K562 (cell line): ENCODE measurements around the gene CAMK2A. TPM values are rescaled to one million over a fixed set of nuclear protein-coding genes. Genes with fewer than 3 reads are reported as not detected.

Experiments
- ATAC-seq: fragments of 200-7000 bp; cut with Tn5 transposase; 3 replicates; pipeline ENCODE4 v1.9.1; 2020; ENCODE audit warnings: moderate library complexity
- BruUV-seq: library from RNA; stranded (reverse); fragments of 400-500 nt; replicated peaks from 2 replicates; lab custom pipeline; 2021; lab: Mats Ljungman, UMichigan
- CTCF ChIA-PET: fragments of 300-600 bp; formaldehyde crosslinking; extraction: SDS; loops from one replicate; lab custom pipeline; 2021; ENCODE audit warnings: low intra/inter-chr PET ratio; lab: Yijun Ruan, JAX
- POLR2A ChIA-PET: fragments of 300-600, 350-650 bp; sonication (Branson Sonifier 250); formaldehyde crosslinking; extraction: SDS; loops from one replicate; lab custom pipeline; 2021; ENCODE audit warnings: antibody characterized with exemption, inconsistent platforms; lab: Yijun Ruan, JAX
- DNase-seq, 4 experiments: peaks; one replicate each; pipeline versions ENCODE4 v3.0.0 to v3.0.0-alpha.2; 2011 to 2018; ENCODE audit warnings: low spot score in 3 of 4, mixed read lengths in 3 of 4; ENCODE audit errors: extremely low read depth in 1 of 4
- FAIRE-seq: peaks from 2 replicates; lab custom pipeline; 2011; peaks lifted over from hg19 to GRCh38; lab: Jason Lieb, UNC
- H2AFZ ChIP-seq: 2 replicates; pipeline ENCODE4 v1.6.0; 2011; ENCODE audit warnings: low read depth, low read length, control low read depth, inconsistent platforms
- H3K27ac ChIP-seq: fragments of 200-600 bp; 3 replicates; pipeline ENCODE4 v1.8.0; 2011; ENCODE audit warnings: low read depth, mild to moderate bottlenecking, control low read depth, inconsistent platforms, low read length, moderate library complexity, mixed read lengths; ENCODE audit errors: extremely low read depth
- H3K27me3 ChIP-seq, 2 experiments: fragments of 300-600 bp in 1 of 2; 2 replicates in 1 of 2; 3 replicates in 1 of 2; pipeline versions ENCODE4 v1.6.0 to v1.8.0; 2011; ENCODE audit warnings: inconsistent platforms in 2 of 2, low read length in 2 of 2, mild to moderate bottlenecking in 1 of 2, mixed read lengths in 1 of 2, moderate library complexity in 1 of 2; ENCODE audit not compliant: control insufficient read depth in 2 of 2, insufficient read depth in 2 of 2
- H3K36me3 ChIP-seq: fragments of 300-600 bp; 3 replicates; pipeline ENCODE4 v1.8.0; 2011; ENCODE audit warnings: mild to moderate bottlenecking, low read length, inconsistent platforms; ENCODE audit not compliant: control insufficient read depth, insufficient read depth
- H3K4me1 ChIP-seq, 2 experiments: fragments of 200-600 bp in 1 of 2; replicated peaks in 1 of 2; 2 replicates in 1 of 2; 3 replicates in 1 of 2; pipeline versions ENCODE4 v1.5.1 to v1.8.0; 2011; ENCODE audit warnings: inconsistent platforms in 2 of 2, low read length in 2 of 2, mild to moderate bottlenecking in 1 of 2, mixed read lengths in 1 of 2, moderate library complexity in 1 of 2; ENCODE audit not compliant: control insufficient read depth in 2 of 2, insufficient read depth in 2 of 2
- H3K4me2 ChIP-seq: 2 replicates; pipeline ENCODE4 v1.6.1; 2011; ENCODE audit warnings: low read length, control low read depth, inconsistent platforms, mixed read lengths; ENCODE audit not compliant: insufficient read depth
- H3K4me3 ChIP-seq: fragments of 200-600 bp; sonication (generic), shearing (Covaris generic); 2 replicates; pipeline ENCODE4 v1.5.1; 2016; ENCODE audit warnings: control low read depth, inconsistent platforms
- H3K79me2 ChIP-seq: fragments of 200-600 bp; 3 replicates; pipeline ENCODE4 v1.8.0; 2011; ENCODE audit warnings: low read length, inconsistent platforms; ENCODE audit not compliant: control insufficient read depth, insufficient read depth
- H3K9ac ChIP-seq, 2 experiments: 2 replicates each; pipeline versions ENCODE4 v1.6.0 to v1.6.1; 2011; ENCODE audit warnings: low read depth in 2 of 2, low read length in 2 of 2, control low read depth in 1 of 2, inconsistent platforms in 1 of 2, mild to moderate bottlenecking in 1 of 2, mixed read lengths in 1 of 2; ENCODE audit not compliant: insufficient read depth in 1 of 2
- H3K9me1 ChIP-seq: one replicate; pipeline ENCODE4 v1.6.0; 2011; ENCODE audit warnings: inconsistent platforms, mild to moderate bottlenecking, low read length, moderate library complexity; ENCODE audit not compliant: control insufficient read depth, insufficient read depth
- H3K9me3 ChIP-seq: replicated peaks from 2 replicates; pipeline ENCODE4 v1.5.1; 2011; ENCODE audit warnings: low read depth, low read length, inconsistent platforms; ENCODE audit not compliant: control insufficient read depth, insufficient read depth
- H4K20me1 ChIP-seq: replicated peaks from 2 replicates; pipeline ENCODE4 v1.6.1; 2011; ENCODE audit warnings: low read length, inconsistent platforms, mixed read lengths; ENCODE audit not compliant: control insufficient read depth, insufficient read depth
- BRD9 ChIP-seq: fragments of 450-650 bp; IDR thresholded peaks from 2 replicates; pipeline ENCODE4 v1.6.1; 2018; ENCODE audit warnings: low read depth; ENCODE audit not compliant: partially characterized antibody
- EP300 ChIP-seq: IDR thresholded peaks from 2 replicates; pipeline ENCODE4 v1.6.1; 2012; ENCODE audit warnings: low read length, improper control_type of control experiment
- FOXM1 ChIP-seq, 2 experiments: fragments of 450-650 bp in 1 of 2; sonication (generic) in 1 of 2; formaldehyde crosslinking in 1 of 2; IDR thresholded peaks; 2 replicates each; pipeline versions ENCODE4 v1.6.1 to v1.9.0; 2017 to 2022; ENCODE audit warnings: low read depth in 2 of 2, mild to moderate bottlenecking in 2 of 2, missing genetic modification reagents in 1 of 2, moderate library complexity in 1 of 2
- KDM4B ChIP-seq, 2 experiments: fragments of 450-650 bp in 1 of 2; sonication (generic) in 1 of 2; IDR thresholded peaks; 2 replicates each; pipeline ENCODE4 v1.6.1; 2016 to 2017; ENCODE audit warnings: borderline replicate concordance in 2 of 2, antibody characterized with exemption in 1 of 2, low read depth in 1 of 2, mild to moderate bottlenecking in 1 of 2
- NFIC ChIP-seq: fragments of 450-650 bp; IDR thresholded peaks from 2 replicates; pipeline ENCODE4 v1.6.1; 2017; ENCODE audit warnings: mild to moderate bottlenecking, inconsistent platforms
- POU5F1 ChIP-seq: fragments of 150-350 bp; IDR thresholded peaks from 2 replicates; pipeline ENCODE4 v1.6.1; 2014; ENCODE audit warnings: borderline replicate concordance, low read length, low read depth, mild to moderate bottlenecking; ENCODE audit not compliant: partially characterized antibody
- SMARCB1 ChIP-seq: IDR thresholded peaks from 2 replicates; pipeline ENCODE4 v1.6.1; 2011; ENCODE audit warnings: improper control_type of control experiment, low read depth; ENCODE audit not compliant: insufficient read length
- ZKSCAN1 ChIP-seq: fragments of 150-350 bp; IDR thresholded peaks from 2 replicates; pipeline ENCODE4 v1.6.1; 2016; ENCODE audit warnings: low read depth, low read length
- ZNF551 ChIP-seq: fragments of 250-450 bp; sonication (Bioruptor Pico); IDR thresholded peaks from 2 replicates; pipeline ENCODE4 v1.5.0; 2021; ENCODE audit warnings: mild to moderate bottlenecking, moderate library complexity
- ZNF77 ChIP-seq: fragments of 250-450 bp; sonication (Bioruptor Pico); IDR thresholded peaks from 2 replicates; pipeline ENCODE4 v1.5.0; 2020
- WGBS: fragments of 100-300 bp; shearing (Covaris generic); methylation state at CpG from one replicate; pipeline ENCODE4 v1.1.6; 2016; ENCODE audit warnings: low coverage, mixed read lengths; ENCODE audit not compliant: insufficient coverage; ENCODE audit errors: missing lambda C conversion rate; 5-methylcytosine and 5-hydroxymethylcytosine counted together
- in situ Hi-C: fragments of 300-500 bp; cut with MboI; formaldehyde crosslinking; loops from 4 replicates; pipeline ENCODE4 v1.15.0; 2018; ENCODE audit warnings: inconsistent platforms, mixed read lengths
- intact Hi-C: fragments of 100-400 bp; cut with micrococcal nuclease; formaldehyde crosslinking; loops from 2 replicates; pipeline ENCODE4 v1.14.2; 2022
- polyA plus RNA-seq, 8 experiments: library from polyadenylated mRNA; depleted of rRNA in 4 of 8; stranded (reverse) in 5 of 8; unstranded in 3 of 8; fragments of >200 nt; fragmentation: Nextera tagmentation in 2 of 8; fragmentation: Illumina TruSeq in 1 of 8; extraction: Ambion mirVana in 2 of 8; extraction: Trizol in 1 of 8; gene quantifications; 2 replicates each; pipeline versions ENCODE4 v1.2.1 to v1.2.3, GENCODE V29; 2011 to 2014; ENCODE audit warnings: inconsistent platforms in 1 of 8, missing spikeins in 1 of 8
- total RNA-seq, 7 experiments: library from RNA; depleted of rRNA in 6 of 7; stranded (reverse); fragments of >200 nt in 6 of 7; fragmentation: Illumina TruSeq in 2 of 7; extraction: Trizol in 2 of 7; gene quantifications; 2 replicates each; pipeline versions ENCODE4 v1.2.1 to v1.2.3, GENCODE V29; 2011 to 2021; ENCODE audit warnings: low replicate concordance in 1 of 7
- TF ChIP-seq, protein P1 (sequence below), 2 experiments: fragments of 450-650 bp in 1 of 2; sonication (generic) in 1 of 2; formaldehyde crosslinking; conservative IDR thresholded peaks; 2 replicates each; pipeline versions ENCODE4 v1.4.0 to v1.8.1; 2020 to 2022; ENCODE audit warnings: mild to moderate bottlenecking in 1 of 2, missing genetic modification reagents in 1 of 2
- TF ChIP-seq, protein P2 (sequence below): fragments of 250-450 bp; sonication (Bioruptor Pico); IDR thresholded peaks from 2 replicates; pipeline ENCODE4 v1.5.0; 2021

Gene CAMK2A
- total and polyA plus RNA-seq, 9 of the 15 experiments (the other 6 are each of a cell fraction or from before 2014, with no cell fraction given) = 0.01 to 0.18 (median 0.04) TPM; not detected in 6

DNA sequence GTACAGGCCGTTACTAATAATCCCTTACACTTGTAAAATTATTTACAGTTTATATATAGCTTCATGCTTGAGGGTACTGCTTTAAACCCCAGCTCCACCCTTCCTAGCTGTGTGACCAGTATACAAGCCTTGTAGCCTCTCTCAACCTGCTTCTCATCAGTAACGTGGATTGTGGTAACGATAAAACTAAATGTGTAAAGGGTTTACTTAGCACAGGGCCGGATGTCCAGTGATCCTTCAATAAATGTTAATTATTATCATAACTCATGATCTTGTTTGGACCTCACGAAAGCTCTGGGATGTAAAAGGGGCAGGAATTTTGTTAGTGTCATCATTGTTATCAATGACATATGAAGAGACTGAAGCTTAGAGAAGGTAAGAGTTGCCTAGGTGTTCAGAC lies 20.7 kb upstream of the CAMK2A start:
- Histone ChIP-seq H4K20me1 (no peaks in the 10 kb centered on the region; the same call in 1 of the 2 replicates), H3K79me2 (no peaks in the 10 kb centered on the region), H3K27me3 (peaks cover 26 to 40% of the 10 kb centered on the region in 2 experiments), H3K9ac (no peak overlapping the region), H3K4me2 (no peak overlapping the region), H2AFZ (no peak overlapping the region), H3K27ac (no peak overlapping the region), H3K4me3 (no peak overlapping the region), H3K9me1 (no peaks in the 10 kb centered on the region), H3K9me3 (no peaks in the 10 kb centered on the region), H3K4me1 (no peaks in the 10 kb centered on the region), H3K36me3 (no peaks in the 10 kb centered on the region)
- ChIA-PET CTCF (no interaction called here), POLR2A (interaction anchor here (0.6 to 2.9 kb wide), 5 partner anchors 9 to 67 kb away, joined by 3 to 7 read pairs (median 3); no protein-coding TSS in a partner anchor)
- no peak for DNase-seq
- no peak for ATAC-seq
- no peak for FAIRE-seq
- in situ Hi-C loops = no loop called here
- TF ChIP-seq, protein P1, sequence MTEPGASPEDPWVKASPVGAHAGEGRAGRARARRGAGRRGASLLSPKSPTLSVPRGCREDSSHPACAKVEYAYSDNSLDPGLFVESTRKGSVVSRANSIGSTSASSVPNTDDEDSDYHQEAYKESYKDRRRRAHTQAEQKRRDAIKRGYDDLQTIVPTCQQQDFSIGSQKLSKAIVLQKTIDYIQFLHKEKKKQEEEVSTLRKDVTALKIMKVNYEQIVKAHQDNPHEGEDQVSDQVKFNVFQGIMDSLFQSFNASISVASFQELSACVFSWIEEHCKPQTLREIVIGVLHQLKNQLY (CRISPR knock-in tag; conservative IDR thresholded peaks at IDR 0.05) = no peak
- TF ChIP-seq ZKSCAN1 = no peak
- TF ChIP-seq BRD9 = no peak
- no peak for TF ChIP-seq FOXM1 (IDR thresholded peaks at IDR 0.05; ENCODE audit: low read depth)
- TF ChIP-seq FOXM1 (CRISPR knock-in tag; IDR thresholded peaks at IDR 0.05; ENCODE audit: low read depth) = no peak
- TF ChIP-seq EP300 = no peak
- TF ChIP-seq POU5F1 = no peak
- TF ChIP-seq, protein P2, sequence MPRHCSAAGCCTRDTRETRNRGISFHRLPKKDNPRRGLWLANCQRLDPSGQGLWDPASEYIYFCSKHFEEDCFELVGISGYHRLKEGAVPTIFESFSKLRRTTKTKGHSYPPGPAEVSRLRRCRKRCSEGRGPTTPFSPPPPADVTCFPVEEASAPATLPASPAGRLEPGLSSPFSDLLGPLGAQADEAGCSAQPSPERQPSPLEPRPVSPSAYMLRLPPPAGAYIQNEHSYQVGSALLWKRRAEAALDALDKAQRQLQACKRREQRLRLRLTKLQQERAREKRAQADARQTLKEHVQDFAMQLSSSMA = no peak
- TF ChIP-seq NFIC = no peak
- TF ChIP-seq ZNF77 (CRISPR knock-in tag) = no peak
- TF ChIP-seq ZNF551 = no peak
- TF ChIP-seq SMARCB1 = no peak
- no peak for TF ChIP-seq KDM4B (IDR thresholded peaks at IDR 0.05; ENCODE audit: borderline replicate concordance in 2 of 2, low read depth in 1 of 2)
- WGBS = 3% methylated on average over 5 of the region's 5 CpGs
- no TSS peak for BruUV-seq
- intact Hi-C loops = no loop called here
